ENCODE results near the gene DENND6B. TPM values are rescaled to one million over a fixed set of nuclear protein-coding genes. Genes with fewer than 3 reads are reported as not detected.
"Not testable (repeated sequence)": the region's sequence is repeated elsewhere in the genome, so short reads cannot be mapped to it uniquely, and the experiment has no call there.

The DENND6B gene
- total RNA-seq, 1 donor from 2014 or later = 7.7 TPM

DNA sequence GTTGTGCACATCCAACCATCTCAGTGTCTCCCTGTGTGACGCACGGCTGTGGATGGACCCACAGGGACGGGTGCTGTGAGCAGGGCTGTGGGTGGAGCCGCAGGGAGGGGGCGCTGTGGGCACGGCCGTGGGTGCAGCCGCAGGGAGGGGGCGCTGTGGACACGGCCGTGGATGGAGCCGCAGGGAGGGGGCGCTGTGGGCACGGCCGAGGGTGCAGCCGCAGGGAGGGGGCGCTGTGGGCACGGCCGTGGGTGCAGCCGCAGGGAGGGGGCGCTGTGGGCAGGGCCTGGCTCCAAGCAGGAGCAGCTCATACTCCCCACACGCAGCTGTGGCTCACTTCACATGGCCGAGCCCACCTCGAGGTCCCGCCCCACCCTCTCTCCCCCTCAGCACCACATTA is 50.7 kb downstream of the DENND6B start:
- TF ChIP-seq, protein P1, sequence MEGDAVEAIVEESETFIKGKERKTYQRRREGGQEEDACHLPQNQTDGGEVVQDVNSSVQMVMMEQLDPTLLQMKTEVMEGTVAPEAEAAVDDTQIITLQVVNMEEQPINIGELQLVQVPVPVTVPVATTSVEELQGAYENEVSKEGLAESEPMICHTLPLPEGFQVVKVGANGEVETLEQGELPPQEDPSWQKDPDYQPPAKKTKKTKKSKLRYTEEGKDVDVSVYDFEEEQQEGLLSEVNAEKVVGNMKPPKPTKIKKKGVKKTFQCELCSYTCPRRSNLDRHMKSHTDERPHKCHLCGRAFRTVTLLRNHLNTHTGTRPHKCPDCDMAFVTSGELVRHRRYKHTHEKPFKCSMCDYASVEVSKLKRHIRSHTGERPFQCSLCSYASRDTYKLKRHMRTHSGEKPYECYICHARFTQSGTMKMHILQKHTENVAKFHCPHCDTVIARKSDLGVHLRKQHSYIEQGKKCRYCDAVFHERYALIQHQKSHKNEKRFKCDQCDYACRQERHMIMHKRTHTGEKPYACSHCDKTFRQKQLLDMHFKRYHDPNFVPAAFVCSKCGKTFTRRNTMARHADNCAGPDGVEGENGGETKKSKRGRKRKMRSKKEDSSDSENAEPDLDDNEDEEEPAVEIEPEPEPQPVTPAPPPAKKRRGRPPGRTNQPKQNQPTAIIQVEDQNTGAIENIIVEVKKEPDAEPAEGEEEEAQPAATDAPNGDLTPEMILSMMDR (IDR thresholded peaks at IDR 0.05) = peak; percentile 80
- Mint-ChIP-seq H3K27me3 (ENCODE audit: low read depth) (no peaks in the 10 kb centered on the region), H3K36me3 (ENCODE audit: low read depth) (peaks cover 15% of the 10 kb centered on the region), H3K9me3 (ENCODE audit: low read depth) (no peaks in the 10 kb centered on the region), H3K27ac (ENCODE audit: unreplicated experiment) (no peak overlapping the region), H3K4me1 (ENCODE audit: low read depth) (peaks cover 5% of the 10 kb centered on the region), H3K4me3 (ENCODE audit: unreplicated experiment) (no peak overlapping the region)
- no peak for DNase-seq (ENCODE audit: low spot score)

DNA sequence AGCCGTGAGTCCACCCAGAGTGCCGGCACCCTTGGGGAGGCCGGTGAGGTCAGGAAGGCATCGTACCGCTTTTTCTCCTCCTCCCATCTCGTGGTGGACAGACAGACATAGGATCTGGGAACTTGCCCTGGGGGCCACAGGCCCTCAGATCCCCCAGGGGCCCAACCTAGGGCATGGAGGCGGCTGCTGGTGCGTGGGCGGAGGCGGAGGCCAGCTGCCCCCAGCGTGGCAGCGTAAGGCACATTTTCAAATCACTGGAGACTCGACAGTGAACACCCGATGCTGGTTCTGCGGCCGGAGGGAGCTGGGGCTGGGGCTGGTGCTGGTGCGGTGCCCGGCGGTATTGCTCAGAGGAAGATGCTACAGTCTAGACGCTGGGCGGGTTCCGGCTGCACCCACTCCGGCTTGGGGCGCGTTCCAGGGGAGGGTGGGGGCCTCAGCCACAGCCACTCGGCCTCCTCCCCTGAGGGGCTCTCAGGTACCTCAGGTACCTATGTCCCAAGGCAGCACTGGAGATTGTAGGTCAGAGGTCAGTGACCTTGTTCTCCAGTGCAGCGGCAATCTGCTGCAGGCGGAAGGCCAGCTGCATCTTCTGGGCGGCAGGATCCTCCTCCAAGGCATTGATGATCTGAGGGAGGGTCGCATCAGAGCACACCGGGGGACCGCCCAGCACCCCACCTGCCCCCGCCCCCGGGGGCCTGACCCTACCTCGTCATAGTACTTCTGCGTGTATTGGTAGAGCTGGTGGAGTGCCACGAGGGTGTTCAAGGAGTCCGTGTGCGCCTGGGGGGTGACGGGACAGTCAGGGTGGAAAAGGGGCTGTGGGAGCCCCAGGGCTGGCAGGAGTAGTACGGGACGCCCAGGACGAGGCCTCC is 51.4 kb downstream of the DENND6B start:
- H3K9me3 Mint-ChIP-seq (ENCODE audit: low read depth) = no peaks in the 10 kb centered on the region
- no peak overlapping the region for H3K27ac Mint-ChIP-seq (ENCODE audit: unreplicated experiment)
- H3K4me3 Mint-ChIP-seq (ENCODE audit: unreplicated experiment) = no peak overlapping the region
- no peaks in the 10 kb centered on the region for H3K27me3 Mint-ChIP-seq (ENCODE audit: low read depth)
- peaks cover 14% of the 10 kb centered on the region for H3K36me3 Mint-ChIP-seq (ENCODE audit: low read depth)
- TF ChIP-seq, protein P1 (IDR thresholded peaks at IDR 0.05) = no peak
- DNase-seq (ENCODE audit: low spot score) = no peak
- H3K4me1 Mint-ChIP-seq (ENCODE audit: low read depth) = peaks cover 10% of the 10 kb centered on the region

DNA sequence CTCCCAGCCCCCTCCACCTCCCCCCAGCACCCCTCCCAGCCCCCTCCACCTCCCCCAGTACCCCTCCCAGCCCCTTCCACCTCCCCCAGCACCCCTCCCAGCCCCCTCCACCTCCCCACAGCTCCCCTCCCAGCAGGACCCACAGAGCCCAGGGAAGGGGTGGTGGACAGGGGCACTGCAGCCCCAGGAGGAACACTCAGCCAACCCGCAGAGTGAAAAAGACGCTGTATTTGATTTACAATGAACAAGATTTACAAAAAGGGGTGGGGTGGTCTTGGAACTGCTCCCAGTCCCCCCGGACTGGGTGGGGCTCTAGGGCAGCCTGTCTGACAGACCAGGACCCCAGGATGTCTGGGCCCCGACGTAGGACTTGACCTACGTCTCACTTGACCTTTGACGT is 52.0 kb downstream of the DENND6B start:
- no peaks in the 10 kb centered on the region for H3K27me3 Mint-ChIP-seq (ENCODE audit: low read depth)
- H3K4me3 Mint-ChIP-seq (ENCODE audit: unreplicated experiment) = no peak overlapping the region
- peaks cover 10% of the 10 kb centered on the region for H3K4me1 Mint-ChIP-seq (ENCODE audit: low read depth)
- DNase-seq (ENCODE audit: low spot score) = no peak
- H3K36me3 Mint-ChIP-seq (ENCODE audit: low read depth) = peaks cover 14% of the 10 kb centered on the region
- H3K27ac Mint-ChIP-seq (ENCODE audit: unreplicated experiment) = peak overlapping the region; percentile 41
- TF ChIP-seq, protein P1 (IDR thresholded peaks at IDR 0.05) = no peak
- H3K9me3 Mint-ChIP-seq (ENCODE audit: low read depth) = no peaks in the 10 kb centered on the region

DNA sequence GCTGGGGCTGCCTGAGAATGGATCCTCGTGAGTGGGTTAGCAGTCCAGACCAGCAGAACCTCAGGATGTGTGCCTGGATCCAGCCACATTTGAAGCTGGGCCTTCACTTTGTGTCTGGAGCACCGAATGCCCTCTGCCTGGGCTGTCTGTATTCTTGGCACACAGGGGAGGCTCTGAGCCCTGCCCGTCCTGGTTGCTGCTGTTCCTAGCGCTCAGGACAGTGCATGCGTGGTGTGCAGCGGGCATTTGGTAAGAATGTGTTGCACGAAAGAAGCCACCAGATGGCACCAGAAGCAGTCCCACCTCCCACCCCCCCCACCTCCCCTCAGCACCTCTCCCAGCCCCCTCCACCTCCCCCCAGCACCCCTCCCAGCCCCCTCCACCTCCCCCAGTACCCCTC is 52.5 kb downstream of the DENND6B start:
- Mint-ChIP-seq H3K27me3 (ENCODE audit: low read depth) (no peaks in the 10 kb centered on the region), H3K4me3 (ENCODE audit: unreplicated experiment) (no peak overlapping the region), H3K36me3 (ENCODE audit: low read depth) (peaks cover 14% of the 10 kb centered on the region), H3K9me3 (ENCODE audit: low read depth) (no peaks in the 10 kb centered on the region), H3K4me1 (ENCODE audit: low read depth) (peaks cover 13% of the 10 kb centered on the region), H3K27ac (ENCODE audit: unreplicated experiment) (no peak overlapping the region)
- TF ChIP-seq, protein P1 (IDR thresholded peaks at IDR 0.05) = peak; percentile 74
- no peak for DNase-seq (ENCODE audit: low spot score)

DNA sequence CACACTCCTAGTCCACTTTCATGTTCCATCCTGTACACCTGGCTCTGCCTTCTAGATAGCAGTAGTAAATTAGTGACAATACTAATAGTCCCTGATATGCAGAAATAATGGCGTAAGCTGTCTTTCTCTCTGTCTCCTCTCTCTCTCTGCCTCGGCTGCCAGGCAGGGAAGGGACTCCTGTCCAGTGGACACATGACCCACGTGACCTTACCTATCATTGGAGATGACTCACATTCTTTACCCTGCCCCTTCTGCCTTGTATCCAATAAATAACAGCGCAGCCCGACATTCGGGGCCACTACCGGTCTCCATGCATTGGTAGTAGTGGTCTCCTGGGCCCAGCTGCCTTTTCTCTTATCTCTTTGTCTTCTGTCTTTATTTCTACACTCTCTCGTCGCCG is 53.0 kb downstream of the DENND6B start:
- Mint-ChIP-seq H3K4me1 (ENCODE audit: low read depth) (peaks cover 16% of the 10 kb centered on the region), H3K36me3 (ENCODE audit: low read depth) (peaks cover 14% of the 10 kb centered on the region), H3K27ac (ENCODE audit: unreplicated experiment) (peak overlapping the region; percentile 27)
- H3K9me3 Mint-ChIP-seq (ENCODE audit: low read depth); H3K27me3 Mint-ChIP-seq (ENCODE audit: low read depth); H3K4me3 Mint-ChIP-seq (ENCODE audit: unreplicated experiment); DNase-seq (ENCODE audit: low spot score): not testable (repeated sequence)

DNA sequence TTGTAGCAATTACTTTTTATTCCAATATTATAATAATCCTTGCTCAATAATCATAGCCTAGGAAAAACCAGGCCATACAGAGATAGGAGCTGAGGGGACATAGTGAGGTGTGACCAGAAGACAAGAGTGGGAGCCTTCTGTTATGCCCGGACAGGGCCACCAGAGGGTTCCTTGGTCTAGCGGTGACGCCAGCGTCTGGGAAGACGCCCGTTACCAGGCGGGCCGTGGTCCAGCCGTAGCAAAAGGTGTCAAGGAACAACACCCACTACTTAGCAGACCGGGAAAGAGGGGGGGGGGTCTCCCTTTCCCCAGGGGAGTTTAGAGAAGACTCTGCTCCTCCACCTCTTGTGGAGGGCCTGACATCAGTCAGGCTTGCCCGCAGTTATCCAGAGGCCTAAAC is 53.5 kb downstream of the DENND6B start:
- not testable (repeated sequence) for H3K27me3 Mint-ChIP-seq (ENCODE audit: low read depth); H3K9me3 Mint-ChIP-seq (ENCODE audit: low read depth); H3K4me3 Mint-ChIP-seq (ENCODE audit: unreplicated experiment); DNase-seq (ENCODE audit: low spot score)
- Mint-ChIP-seq H3K36me3 (ENCODE audit: low read depth) (peaks cover 14% of the 10 kb centered on the region), H3K4me1 (ENCODE audit: low read depth) (peaks cover 20% of the 10 kb centered on the region), H3K27ac (ENCODE audit: unreplicated experiment) (peak overlapping the region; percentile 27)
- TF ChIP-seq, protein P1 (IDR thresholded peaks at IDR 0.05) = peak; percentile 41

Measured in chondrocyte (in vitro differentiated cells).